Epithelial cell of esophagus (primary cell): Measurements from ENCODE around the gene BNIP1.

Source experiments
- DNase-seq: peaks from one replicate; pipeline ENCODE4 v3.0.0; 2010; ENCODE audit warnings: low read depth
- H3K4me3 ChIP-seq: 2 replicates; pipeline ENCODE4 v1.5.1; 2011; ENCODE audit warnings: mild to moderate bottlenecking, low read length, control low read depth
- CTCF ChIP-seq: IDR thresholded peaks from 2 replicates; pipeline ENCODE4 v1.5.1; 2011; ENCODE audit warnings: low read depth, mild to moderate bottlenecking, low read length, control low read depth, inconsistent platforms; ENCODE audit not compliant: insufficient read depth; ENCODE audit errors: missing control alignments

The BNIP1 gene

GRCh38 chr5:173187054-173187743 lies 42.9 kb downstream of the BNIP1 start:
- H3K4me3 ChIP-seq: no peak overlapping the region
- no peak for TF ChIP-seq CTCF
- DNase-seq: no peak

- DNase-seq: no peak
- H3K4me3 ChIP-seq: no peak overlapping the region
- no peak for TF ChIP-seq CTCF
Observed at GRCh38 chr5:173188280-173188679, 43.9 kb downstream of the BNIP1 start.

GRCh38 chr5:173191015-173191414 lies 46.7 kb downstream of the BNIP1 start:
- TF ChIP-seq CTCF: no peak
- DNase-seq: no peak

GRCh38 chr5:173191561-173191960 lies 47.2 kb downstream of the BNIP1 start:
- TF ChIP-seq CTCF: no peak
- H3K4me3 ChIP-seq: no peak overlapping the region
- DNase-seq: no peak

More at GRCh38 chr5:173191015-173191414, 46.7 kb downstream of the BNIP1 start:
- no peak overlapping the region for H3K4me3 ChIP-seq

GRCh38 chr5:173192561-173192960 lies 48.2 kb downstream of the BNIP1 start:
- no peak overlapping the region for H3K4me3 ChIP-seq
- DNase-seq: no peak
- no peak for TF ChIP-seq CTCF

GRCh38 chr5:173196133-173196952 lies 52.0 kb downstream of the BNIP1 start:
- H3K4me3 ChIP-seq: no peak overlapping the region
- no peak for DNase-seq
- TF ChIP-seq CTCF: no peak
